DOHH2 (cell line): Measurements from ENCODE around the gene CMTM2.

ENCODE experiments used
- H3F3A ChIP-seq: fragments of 200-600 bp; sonication (generic), shearing (Covaris generic); 2 replicates; pipeline ENCODE4 v1.6.0; 2016; ENCODE audit warnings: antibody characterized with exemption, mild to moderate bottlenecking; ENCODE audit not compliant: control insufficient read depth, insufficient read depth
- H3K27ac ChIP-seq: fragments of 200-600 bp; sonication (generic); 2 replicates; pipeline ENCODE4 v1.5.1; 2014; ENCODE audit warnings: low read depth, mild to moderate bottlenecking, low read length, moderate library complexity
- H3K27me3 ChIP-seq: fragments of 200-600 bp; sonication (generic); 2 replicates; pipeline ENCODE4 v1.6.1; 2014; ENCODE audit warnings: mild to moderate bottlenecking, low read length, mixed read lengths; ENCODE audit not compliant: control insufficient read depth
- H3K36me3 ChIP-seq: fragments of 200-600 bp; sonication (generic); 2 replicates; pipeline ENCODE4 v1.6.1; 2014; ENCODE audit warnings: mild to moderate bottlenecking, low read length, moderate library complexity, mixed read lengths; ENCODE audit not compliant: control insufficient read depth
- H3K4me1 ChIP-seq: fragments of 200-600 bp; sonication (generic); 2 replicates; pipeline ENCODE4 v1.6.1; 2014; ENCODE audit warnings: mild to moderate bottlenecking, low read length, mixed read lengths; ENCODE audit not compliant: control insufficient read depth
- H3K4me2 ChIP-seq: fragments of 200-600 bp; sonication (generic); 2 replicates; pipeline ENCODE4 v1.6.0; 2014; ENCODE audit warnings: mild to moderate bottlenecking, low read length, moderate library complexity
- H3K4me3 ChIP-seq: fragments of 200-600 bp; sonication (generic); 2 replicates; pipeline ENCODE4 v1.5.1; 2014; ENCODE audit warnings: mild to moderate bottlenecking, low read length, mixed read lengths
- H3K79me2 ChIP-seq: fragments of 200-600 bp; sonication (generic); 2 replicates; pipeline ENCODE4 v1.6.1; 2014; ENCODE audit warnings: mild to moderate bottlenecking, low read length, mixed read lengths; ENCODE audit not compliant: control insufficient read depth
- H3K9me2 ChIP-seq: fragments of 200-600 bp; sonication (generic); replicated peaks from 2 replicates; pipeline ENCODE4 v1.6.1; 2014; ENCODE audit warnings: mild to moderate bottlenecking, low read length, mixed read lengths; ENCODE audit not compliant: control insufficient read depth
- H3K9me3 ChIP-seq: fragments of 200-600 bp; sonication (generic); 2 replicates; pipeline ENCODE4 v1.6.1; 2014; ENCODE audit warnings: antibody characterized with exemption, low read length, mixed read lengths; ENCODE audit not compliant: control insufficient read depth, insufficient read depth
- H4K20me1 ChIP-seq: fragments of 200-600 bp; sonication (generic); 2 replicates; pipeline ENCODE4 v1.6.0; 2014; ENCODE audit warnings: low read depth, mild to moderate bottlenecking, antibody characterized with exemption, low read length, moderate library complexity; ENCODE audit not compliant: control insufficient read depth, insufficient read depth
- EZH2phosphoT487 ChIP-seq: fragments of 200-600 bp; sonication (generic); IDR thresholded peaks from 2 replicates; pipeline ENCODE4 v1.6.1; 2017; ENCODE audit warnings: borderline replicate concordance, mild to moderate bottlenecking, antibody characterized with exemption, low read length, moderate library complexity, mixed read lengths
- TF ChIP-seq, protein P1 (sequence below): fragments of 200-600 bp; sonication (generic); IDR thresholded peaks from one replicate; pipeline ENCODE4 v1.5.1; 2014; ENCODE audit warnings: antibody characterized with exemption, mild to moderate bottlenecking, low read depth, low read length; ENCODE audit not compliant: poor library complexity, severe bottlenecking

Gene CMTM2

DNA sequence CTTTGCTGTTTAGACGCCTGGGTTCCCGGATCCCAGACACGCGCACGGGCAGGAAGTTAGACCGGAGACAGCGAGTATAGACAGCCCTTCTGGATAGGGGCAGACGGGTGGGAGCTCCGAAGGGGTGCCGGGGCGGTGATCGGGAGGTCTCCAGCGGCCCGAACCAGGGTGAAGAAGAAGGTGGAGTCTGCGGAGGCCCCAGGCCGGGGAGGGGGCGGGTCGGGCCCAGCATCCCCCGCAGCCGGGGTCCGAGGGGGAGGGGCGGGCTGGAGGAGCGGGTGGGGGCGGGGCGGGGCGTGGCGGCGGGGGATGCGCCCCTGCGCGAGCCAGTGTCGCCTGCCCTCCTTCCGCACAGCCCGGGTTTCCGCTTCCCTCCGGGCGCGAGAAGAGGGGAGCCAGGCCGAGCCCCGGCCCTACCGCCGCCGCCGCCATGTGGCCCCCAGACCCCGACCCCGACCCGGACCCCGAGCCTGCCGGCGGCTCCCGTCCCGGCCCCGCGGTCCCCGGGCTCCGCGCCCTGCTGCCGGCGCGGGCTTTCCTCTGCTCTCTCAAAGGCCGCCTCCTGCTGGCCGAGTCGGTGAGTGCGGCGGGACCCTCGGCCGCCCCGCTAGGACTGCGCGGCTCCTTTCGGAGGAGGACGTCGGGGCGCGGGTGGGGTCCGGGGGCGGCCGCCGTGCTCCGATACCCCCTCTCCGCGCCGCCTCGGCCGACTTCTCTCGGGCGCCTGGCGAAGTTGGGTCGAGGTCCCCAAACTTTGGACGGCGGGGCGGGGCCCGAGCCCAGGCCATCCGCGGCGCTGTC is 25.3 kb downstream of the CMTM2 start, which contains the start of gene CMTM3:
Gene CMTM3, plus strand, starts transcription at position 329 of the 801 bp plus-strand sequence. Its CDS starts 102 bp downstream, at position 431.
- H3K36me3 ChIP-seq, result peaks cover 10% of the 10 kb centered on the region
- H4K20me1 ChIP-seq, result peaks cover 7% of the 10 kb centered on the region; the same call in 1 of the 2 replicates
- peak within 1 kb of the TSS; percentile 85 for H3K4me3 ChIP-seq
- peak within 1 kb of the TSS; percentile 60 for H3K27ac ChIP-seq
- H3K79me2 ChIP-seq, result peaks cover 13% of the 10 kb centered on the region
- H3K4me1 ChIP-seq, result peaks cover 48% of the 10 kb centered on the region
- H3F3A ChIP-seq, result peaks cover 17% of the 10 kb centered on the region
- no peak for TF ChIP-seq EZH2phosphoT487
- TF ChIP-seq, protein P1, sequence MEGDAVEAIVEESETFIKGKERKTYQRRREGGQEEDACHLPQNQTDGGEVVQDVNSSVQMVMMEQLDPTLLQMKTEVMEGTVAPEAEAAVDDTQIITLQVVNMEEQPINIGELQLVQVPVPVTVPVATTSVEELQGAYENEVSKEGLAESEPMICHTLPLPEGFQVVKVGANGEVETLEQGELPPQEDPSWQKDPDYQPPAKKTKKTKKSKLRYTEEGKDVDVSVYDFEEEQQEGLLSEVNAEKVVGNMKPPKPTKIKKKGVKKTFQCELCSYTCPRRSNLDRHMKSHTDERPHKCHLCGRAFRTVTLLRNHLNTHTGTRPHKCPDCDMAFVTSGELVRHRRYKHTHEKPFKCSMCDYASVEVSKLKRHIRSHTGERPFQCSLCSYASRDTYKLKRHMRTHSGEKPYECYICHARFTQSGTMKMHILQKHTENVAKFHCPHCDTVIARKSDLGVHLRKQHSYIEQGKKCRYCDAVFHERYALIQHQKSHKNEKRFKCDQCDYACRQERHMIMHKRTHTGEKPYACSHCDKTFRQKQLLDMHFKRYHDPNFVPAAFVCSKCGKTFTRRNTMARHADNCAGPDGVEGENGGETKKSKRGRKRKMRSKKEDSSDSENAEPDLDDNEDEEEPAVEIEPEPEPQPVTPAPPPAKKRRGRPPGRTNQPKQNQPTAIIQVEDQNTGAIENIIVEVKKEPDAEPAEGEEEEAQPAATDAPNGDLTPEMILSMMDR, result peak; percentile 62
- peaks cover 17% of the 10 kb centered on the region for H3K9me3 ChIP-seq
- H3K9me2 ChIP-seq, result no peaks in the 10 kb centered on the region
- peaks cover 12% of the 10 kb centered on the region for H3K27me3 ChIP-seq
- peak within 1 kb of the TSS; percentile 65 for H3K4me2 ChIP-seq

DNA sequence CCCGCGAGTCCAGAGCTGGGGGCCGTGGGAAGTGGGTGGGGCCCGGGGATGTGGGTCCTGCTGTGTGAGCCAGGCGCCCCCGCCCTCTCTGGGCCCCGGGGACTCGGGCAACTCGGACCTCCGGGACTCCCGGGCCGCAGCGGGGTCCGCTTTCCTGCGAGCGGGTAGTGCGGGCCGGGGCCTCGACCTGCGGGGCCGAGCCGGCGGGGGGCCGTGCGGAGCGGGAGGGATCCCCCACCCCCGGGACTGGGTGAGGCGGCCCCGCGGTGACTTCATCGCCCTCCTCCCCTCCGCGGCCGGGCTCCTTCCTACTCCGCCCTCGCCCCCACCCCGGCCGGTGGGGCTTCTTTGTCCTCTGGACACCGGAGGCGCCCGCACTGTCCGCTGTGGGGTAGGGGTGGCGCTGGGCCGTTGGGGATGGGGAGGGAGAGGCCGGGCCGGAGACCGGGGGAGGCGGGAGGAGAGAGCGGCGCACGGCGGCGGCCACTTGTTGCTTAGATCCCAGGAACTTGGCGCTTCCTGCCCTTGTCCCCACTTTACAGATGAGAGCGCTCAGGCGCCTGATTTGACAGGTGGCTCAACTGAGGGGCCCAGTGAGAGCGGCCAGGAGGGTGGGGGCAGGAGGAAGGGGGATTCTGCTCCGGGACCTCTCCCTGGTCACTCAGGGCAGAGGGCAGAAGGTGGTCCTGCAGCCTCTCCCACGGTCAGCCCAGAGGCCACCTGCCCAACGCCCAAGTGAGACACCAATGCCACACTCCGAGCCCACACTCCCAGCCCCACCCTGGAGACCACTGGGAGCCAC is 26.1 kb downstream of the CMTM2 start:
- H3K4me3 ChIP-seq, result peak overlapping the region; percentile 85
- H3K79me2 ChIP-seq, result peaks cover 13% of the 10 kb centered on the region
- H3K4me2 ChIP-seq, result peak overlapping the region; percentile 65
- TF ChIP-seq, protein P1, result no peak
- no peak for TF ChIP-seq EZH2phosphoT487
- H3K27ac ChIP-seq, result 0 out of 2 replicates have a peak overlapping the region, but pooled peaks have one; percentile 34
- H3K9me2 ChIP-seq, result no peaks in the 10 kb centered on the region
- H3K27me3 ChIP-seq, result peaks cover 9% of the 10 kb centered on the region
- H3F3A ChIP-seq, result peaks cover 17% of the 10 kb centered on the region
- peaks cover 44% of the 10 kb centered on the region for H3K4me1 ChIP-seq
- H3K36me3 ChIP-seq, result peaks cover 18% of the 10 kb centered on the region
- peaks cover 16% of the 10 kb centered on the region for H3K9me3 ChIP-seq
- H4K20me1 ChIP-seq, result peaks cover 7% of the 10 kb centered on the region; the same call in 1 of the 2 replicates

DNA sequence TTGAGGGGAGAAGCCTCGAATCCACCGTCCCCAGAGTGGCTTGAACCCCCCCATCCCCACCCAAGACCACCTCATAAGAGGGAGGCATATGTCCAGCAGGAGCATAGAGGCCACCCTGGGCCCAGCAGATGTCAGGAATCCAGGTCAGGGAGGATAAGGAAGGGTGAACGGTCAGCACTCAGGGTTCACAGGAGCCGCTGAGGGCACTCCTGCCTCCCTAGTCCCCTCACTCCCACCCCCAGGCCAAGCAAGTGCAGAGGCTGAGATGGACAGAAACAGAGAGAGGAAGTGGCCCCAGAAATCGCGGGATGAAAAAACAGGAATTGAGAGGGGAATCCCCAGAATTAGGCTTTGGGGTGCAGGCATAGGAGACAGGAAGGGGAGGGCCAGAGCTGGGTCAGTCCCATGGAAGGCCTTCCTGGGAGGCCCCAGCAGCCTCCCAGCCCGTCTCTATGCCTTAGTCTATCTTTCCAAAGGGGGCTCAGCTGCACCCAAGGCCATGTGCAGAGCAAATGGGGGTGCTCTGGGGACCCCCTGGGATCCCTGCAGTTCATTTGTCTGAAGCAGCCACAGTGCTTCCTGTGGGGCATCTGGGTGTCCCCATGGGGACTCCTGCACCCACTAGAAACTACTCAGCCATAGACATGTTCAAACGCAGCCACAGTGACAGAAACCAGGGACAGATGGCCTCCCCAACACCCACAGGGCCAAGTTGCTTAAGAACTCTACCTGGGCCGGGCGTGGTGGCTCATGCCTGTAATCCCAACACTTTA is 26.9 kb downstream of the CMTM2 start:
- peaks cover 13% of the 10 kb centered on the region for H3K79me2 ChIP-seq
- peak overlapping the region; percentile 85 for H3K4me3 ChIP-seq
- H3K9me3 ChIP-seq, result peaks cover 8% of the 10 kb centered on the region
- H3K4me1 ChIP-seq, result peaks cover 44% of the 10 kb centered on the region
- H3K9me2 ChIP-seq, result no peaks in the 10 kb centered on the region
- peaks cover 24% of the 10 kb centered on the region for H3K36me3 ChIP-seq
- TF ChIP-seq, protein P1, result no peak
- TF ChIP-seq EZH2phosphoT487, result no peak
- 0 out of 2 replicates have a peak, but pooled peaks cover 2% of the 10 kb centered on the region for H3K27me3 ChIP-seq
- H3F3A ChIP-seq, result peaks cover 17% of the 10 kb centered on the region
- H4K20me1 ChIP-seq, result peaks cover 7% of the 10 kb centered on the region; the same call in 1 of the 2 replicates
- H3K4me2 ChIP-seq, result peak overlapping the region; percentile 65
- H3K27ac ChIP-seq, result peak overlapping the region; percentile 22; the same call in 1 of the 2 replicates
